HepG2 (cell line): ENCODE results near the gene DUS1L. TPM values are rescaled to one million over a fixed set of nuclear protein-coding genes. Genes with fewer than 3 reads are reported as not detected.

ENCODE experiments used
- CENPBD1 ChIP-seq: sonication (generic); formaldehyde crosslinking; IDR thresholded peaks from 2 replicates; pipeline ENCODE4 v1.8.0; 2022; ENCODE audit warnings: missing genetic modification reagents, low read depth, mild to moderate bottlenecking, borderline replicate concordance
- FOXP4 ChIP-seq: sonication (generic); formaldehyde crosslinking; IDR thresholded peaks from 2 replicates; pipeline ENCODE4 v1.4.0; 2020; ENCODE audit warnings: missing genetic modification reagents
- GMEB2 ChIP-seq: IDR thresholded peaks from 2 replicates; pipeline ENCODE4 v1.6.1; 2016; ENCODE audit warnings: missing biosample characterization, missing genetic modification reagents, low read depth
- GZF1 ChIP-seq: sonication (generic); formaldehyde crosslinking; IDR thresholded peaks from 2 replicates; pipeline ENCODE4 v1.5.1; 2020; ENCODE audit warnings: mild to moderate bottlenecking, missing genetic modification reagents
- HIVEP1 ChIP-seq: sonication (generic); formaldehyde crosslinking; IDR thresholded peaks from 2 replicates; pipeline ENCODE4 v1.4.0; 2020; ENCODE audit warnings: mild to moderate bottlenecking, missing genetic modification reagents
- HOXA3 ChIP-seq: sonication (generic); formaldehyde crosslinking; IDR thresholded peaks from 2 replicates; pipeline ENCODE4 v1.5.0; 2020; ENCODE audit warnings: missing genetic modification reagents
- NFKB2 ChIP-seq: sonication (generic); formaldehyde crosslinking; IDR thresholded peaks from 2 replicates; pipeline ENCODE4 v1.4.0; 2020; ENCODE audit warnings: missing genetic modification reagents, borderline replicate concordance
- RAD51 ChIP-seq: fragments of 450-650 bp; IDR thresholded peaks from 2 replicates; pipeline ENCODE4 v1.6.1; 2016; ENCODE audit warnings: borderline replicate concordance
- REST ChIP-seq, 2 experiments: IDR thresholded peaks; 2 replicates each; pipeline ENCODE4 v1.6.1; 2011 to 2012; ENCODE audit warnings: low read length in 2 of 2, borderline replicate concordance in 1 of 2, low read depth in 1 of 2, mild to moderate bottlenecking in 1 of 2, moderate library complexity in 1 of 2
- SATB2 ChIP-seq: sonication (generic); formaldehyde crosslinking; IDR thresholded peaks from 2 replicates; pipeline ENCODE4 v1.5.0; 2020; ENCODE audit warnings: missing genetic modification reagents
- SNAPC2 ChIP-seq: sonication (generic); formaldehyde crosslinking; IDR thresholded peaks from 2 replicates; pipeline ENCODE4 v1.8.1; 2022; ENCODE audit warnings: mild to moderate bottlenecking, missing genetic modification reagents
- ZBTB34 ChIP-seq: sonication (generic); formaldehyde crosslinking; IDR thresholded peaks from 2 replicates; pipeline ENCODE4 v1.8.0; 2022; ENCODE audit warnings: mild to moderate bottlenecking, missing genetic modification reagents
- ZFAT ChIP-seq: sonication (generic); formaldehyde crosslinking; conservative IDR thresholded peaks from 2 replicates; pipeline ENCODE4 v1.8.1; 2023; ENCODE audit warnings: missing genetic modification reagents, inconsistent platforms
- ZFX ChIP-seq: sonication (generic); formaldehyde crosslinking; IDR thresholded peaks from 2 replicates; pipeline ENCODE4 v1.4.0; 2020; ENCODE audit warnings: mild to moderate bottlenecking, low read depth, missing genetic modification reagents, moderate library complexity
- ZNF264 ChIP-seq: sonication (generic); formaldehyde crosslinking; IDR thresholded peaks from 2 replicates; pipeline ENCODE4 v1.4.0; 2020; ENCODE audit warnings: missing genetic modification reagents
- ZNF451 ChIP-seq: sonication (generic); formaldehyde crosslinking; IDR thresholded peaks from 2 replicates; pipeline ENCODE4 v1.5.0; 2020; ENCODE audit warnings: mild to moderate bottlenecking, missing genetic modification reagents
- ZNF558 ChIP-seq: sonication (generic); formaldehyde crosslinking; IDR thresholded peaks from 2 replicates; pipeline ENCODE4 v1.9.0; 2022; ENCODE audit warnings: mild to moderate bottlenecking, missing genetic modification reagents, borderline replicate concordance
- ZNF703 ChIP-seq: sonication (generic); formaldehyde crosslinking; IDR thresholded peaks from 2 replicates; pipeline ENCODE4 v1.5.1; 2020; ENCODE audit warnings: missing genetic modification reagents, mild to moderate bottlenecking, moderate library complexity, borderline replicate concordance
- ZNF710 ChIP-seq: sonication (generic); formaldehyde crosslinking; IDR thresholded peaks from 2 replicates; pipeline ENCODE4 v1.5.0; 2020; ENCODE audit warnings: mild to moderate bottlenecking, missing genetic modification reagents, borderline replicate concordance
- polyA plus RNA-seq, 8 experiments: library from polyadenylated mRNA; depleted of rRNA in 3 of 8; stranded (reverse) in 7 of 8; unstranded in 1 of 8; fragments of >200 nt; fragmentation: Illumina TruSeq in 4 of 8; extraction: Trizol in 4 of 8; gene quantifications; 2 replicates each; pipeline versions ENCODE4 v1.2.1 to v1.2.3, GENCODE V29; 2011 to 2016; ENCODE audit warnings: low read depth in 4 of 8, missing spikeins in 1 of 8, mixed read lengths in 1 of 8; ENCODE audit not compliant: insufficient read depth in 1 of 8
- total RNA-seq, 5 experiments: library from RNA; depleted of rRNA; stranded (reverse); fragments of >200 nt; fragmentation: Illumina TruSeq; extraction: Trizol; gene quantifications; 2 replicates each; pipeline ENCODE4 v1.2.3, GENCODE V29; 2016; ENCODE audit warnings: low read depth in 1 of 5

The DUS1L gene
- total and polyA plus RNA-seq, 2 of the 13 experiments (the other 11 are each of a cell fraction or from before 2014, with no cell fraction given) = 81.0 to 109 TPM

- no peak for TF ChIP-seq ZBTB34 (CRISPR knock-in tag)
- no peak for TF ChIP-seq FOXP4
- TF ChIP-seq CENPBD1 = no peak
- no peak for TF ChIP-seq SNAPC2
- no peak for TF ChIP-seq ZNF451
- no peak for TF ChIP-seq ZNF710 (CRISPR knock-in tag)
- no peak; the same call in 1 of the 2 replicates for TF ChIP-seq HOXA3
- peak; percentile 58 for TF ChIP-seq ZFX (CRISPR knock-in tag)
- no peak for TF ChIP-seq ZNF703 (CRISPR knock-in tag)
- TF ChIP-seq RAD51 = no peak
- no peak for TF ChIP-seq GMEB2 (CRISPR knock-in tag)
- no peak for TF ChIP-seq REST (IDR thresholded peaks at IDR 0.05; ENCODE audit: borderline replicate concordance in 1 of 2, low read depth in 1 of 2, low read length in 2 of 2)
- no peak for TF ChIP-seq GZF1 (CRISPR knock-in tag)
- no peak for TF ChIP-seq NFKB2
- no peak for TF ChIP-seq SATB2 (CRISPR knock-in tag)
- no peak for TF ChIP-seq ZNF558 (CRISPR knock-in tag)
- 0 out of 2 replicates have a peak, but pooled peaks have one; percentile 7 for TF ChIP-seq HIVEP1 (CRISPR knock-in tag)
- TF ChIP-seq ZFAT (CRISPR knock-in tag) = 0 out of 2 replicates have a peak, but pooled peaks have one; percentile 23
- no peak for TF ChIP-seq ZNF264
Measured at GRCh38 chr17:82065193-82065637, 389 bp downstream of the DUS1L start (continued).
